SK-N-SH treated with all-trans-retinoic acid at 6 μM for 48 hours (cell line): Measurements from ENCODE around the gene RERE.
A peak's percentile ranks its signal among the peaks of the same experiment; 100 is the strongest.

ENCODE experiments used
- ATAC-seq: fragments of 200-7000 bp; cut with Tn5 transposase; 3 replicates; pipeline ENCODE4 v1.9.1; 2020; ENCODE audit warnings: mild to moderate bottlenecking, moderate library complexity
- ARNTL ChIP-seq: fragments of 450-650 bp; formaldehyde crosslinking; IDR thresholded peaks from 2 replicates; pipeline ENCODE4 v1.5.0; 2020; ENCODE audit warnings: low read depth, mild to moderate bottlenecking, moderate library complexity, borderline replicate concordance
- BACH2 ChIP-seq: fragments of 250-450 bp; sonication (Bioruptor Pico); IDR thresholded peaks from 2 replicates; pipeline ENCODE4 v1.9.0; 2021; ENCODE audit warnings: mild to moderate bottlenecking, borderline replicate concordance
- CSDC2 ChIP-seq: fragments of 250-450 bp; sonication (Bioruptor Pico); IDR thresholded peaks from 2 replicates; pipeline ENCODE4 v1.5.0; 2020; ENCODE audit warnings: mild to moderate bottlenecking, moderate library complexity
- ESRRG ChIP-seq: fragments of 250-450 bp; sonication (Bioruptor Pico); IDR thresholded peaks from 2 replicates; pipeline ENCODE4 v1.6.1; 2021; ENCODE audit warnings: mild to moderate bottlenecking
- GLIS3 ChIP-seq: fragments of 250-450 bp; sonication (Bioruptor Pico); IDR thresholded peaks from 2 replicates; pipeline ENCODE4 v1.5.0; 2020; ENCODE audit warnings: mild to moderate bottlenecking, moderate library complexity
- ISL1 ChIP-seq: fragments of 250-450 bp; sonication (Bioruptor Pico); IDR thresholded peaks from 2 replicates; pipeline ENCODE4 v2.1.2; 2022; ENCODE audit warnings: mild to moderate bottlenecking, moderate library complexity
- OSR1 ChIP-seq: fragments of 250-450 bp; sonication (Bioruptor Pico); IDR thresholded peaks from 2 replicates; pipeline ENCODE4 v1.8.0; 2022; ENCODE audit warnings: moderate library complexity, mild to moderate bottlenecking, inconsistent platforms
- PPARA ChIP-seq: fragments of 250-450 bp; sonication (Bioruptor Pico); IDR thresholded peaks from 2 replicates; pipeline ENCODE4 v1.5.0; 2020; ENCODE audit warnings: mild to moderate bottlenecking, borderline replicate concordance
- SNAI2 ChIP-seq: fragments of 250-450 bp; sonication (Bioruptor Pico); IDR thresholded peaks from 2 replicates; pipeline ENCODE4 v1.5.0; 2020; ENCODE audit warnings: mild to moderate bottlenecking, moderate library complexity
- TCF4 ChIP-seq: fragments of 250-450 bp; sonication (Bioruptor Pico); IDR thresholded peaks from 2 replicates; pipeline ENCODE4 v1.8.0; 2021; ENCODE audit warnings: mild to moderate bottlenecking, moderate library complexity, borderline replicate concordance
- ZC3H10 ChIP-seq: fragments of 250-450 bp; sonication (Bioruptor Pico); IDR thresholded peaks from 2 replicates; pipeline ENCODE4 v1.5.1; 2021; ENCODE audit warnings: mild to moderate bottlenecking, moderate library complexity
- ZFP30 ChIP-seq: fragments of 450-650 bp; formaldehyde crosslinking; IDR thresholded peaks from 2 replicates; pipeline ENCODE4 v1.5.0; 2022; ENCODE audit warnings: mild to moderate bottlenecking, moderate library complexity
- ZNF70 ChIP-seq: fragments of 450-650 bp; formaldehyde crosslinking; IDR thresholded peaks from 2 replicates; pipeline ENCODE4 v1.5.0; 2020; ENCODE audit warnings: mild to moderate bottlenecking, moderate library complexity
- ZNF8 ChIP-seq: fragments of 450-650 bp; formaldehyde crosslinking; IDR thresholded peaks from 2 replicates; pipeline ENCODE4 v1.5.0; 2020; ENCODE audit warnings: mild to moderate bottlenecking, moderate library complexity
- TF ChIP-seq, protein P1 (sequence below): fragments of 250-450 bp; sonication (Bioruptor Pico); IDR thresholded peaks from 2 replicates; pipeline ENCODE4 v1.8.0; 2020; ENCODE audit warnings: mild to moderate bottlenecking, moderate library complexity, borderline replicate concordance
- TF ChIP-seq, protein P2 (sequence below): fragments of 250-450 bp; sonication (Bioruptor Pico); IDR thresholded peaks from 2 replicates; pipeline ENCODE4 v1.5.1; 2020; ENCODE audit warnings: low read depth, mild to moderate bottlenecking, moderate library complexity
- TF ChIP-seq, protein P3 (sequence below): fragments of 250-450 bp; sonication (Bioruptor Pico); IDR thresholded peaks from 2 replicates; pipeline ENCODE4 v1.5.1; 2021; ENCODE audit warnings: mild to moderate bottlenecking, moderate library complexity
- TF ChIP-seq, protein P4 (sequence below): fragments of 250-450 bp; sonication (Bioruptor Pico); IDR thresholded peaks from 2 replicates; pipeline ENCODE4 v1.5.0; 2020; ENCODE audit warnings: mild to moderate bottlenecking, moderate library complexity

Gene RERE

DNA sequence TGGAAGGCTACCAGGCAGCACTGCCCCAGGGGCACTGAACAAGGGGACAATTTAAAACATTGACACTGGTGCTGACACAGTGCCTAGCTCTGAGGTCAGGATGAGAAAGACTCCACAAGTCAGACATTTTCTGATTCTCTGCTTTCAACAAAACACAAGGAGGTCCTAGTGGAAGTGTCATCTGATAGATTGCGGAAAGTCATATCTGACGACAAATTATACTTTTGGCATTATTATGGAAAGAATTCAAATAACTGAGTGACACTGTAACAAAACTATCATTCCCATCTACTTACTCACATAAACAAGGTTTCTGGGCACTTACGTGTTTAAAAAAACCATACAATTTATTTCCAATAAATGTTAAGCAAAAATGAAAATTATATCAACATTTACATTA lies 376.0 kb downstream of the RERE start:
- ATAC-seq: no peak
- no peak for TF ChIP-seq OSR1 (CRISPR knock-in tag)
- no peak for TF ChIP-seq ZFP30
- TF ChIP-seq, protein P1, sequence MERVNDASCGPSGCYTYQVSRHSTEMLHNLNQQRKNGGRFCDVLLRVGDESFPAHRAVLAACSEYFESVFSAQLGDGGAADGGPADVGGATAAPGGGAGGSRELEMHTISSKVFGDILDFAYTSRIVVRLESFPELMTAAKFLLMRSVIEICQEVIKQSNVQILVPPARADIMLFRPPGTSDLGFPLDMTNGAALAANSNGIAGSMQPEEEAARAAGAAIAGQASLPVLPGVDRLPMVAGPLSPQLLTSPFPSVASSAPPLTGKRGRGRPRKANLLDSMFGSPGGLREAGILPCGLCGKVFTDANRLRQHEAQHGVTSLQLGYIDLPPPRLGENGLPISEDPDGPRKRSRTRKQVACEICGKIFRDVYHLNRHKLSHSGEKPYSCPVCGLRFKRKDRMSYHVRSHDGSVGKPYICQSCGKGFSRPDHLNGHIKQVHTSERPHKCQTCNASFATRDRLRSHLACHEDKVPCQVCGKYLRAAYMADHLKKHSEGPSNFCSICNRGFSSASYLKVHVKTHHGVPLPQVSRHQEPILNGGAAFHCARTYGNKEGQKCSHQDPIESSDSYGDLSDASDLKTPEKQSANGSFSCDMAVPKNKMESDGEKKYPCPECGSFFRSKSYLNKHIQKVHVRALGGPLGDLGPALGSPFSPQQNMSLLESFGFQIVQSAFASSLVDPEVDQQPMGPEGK (CRISPR knock-in tag): no peak
- TF ChIP-seq BACH2: no peak
- TF ChIP-seq, all 23 proteins: peak for 0

DNA sequence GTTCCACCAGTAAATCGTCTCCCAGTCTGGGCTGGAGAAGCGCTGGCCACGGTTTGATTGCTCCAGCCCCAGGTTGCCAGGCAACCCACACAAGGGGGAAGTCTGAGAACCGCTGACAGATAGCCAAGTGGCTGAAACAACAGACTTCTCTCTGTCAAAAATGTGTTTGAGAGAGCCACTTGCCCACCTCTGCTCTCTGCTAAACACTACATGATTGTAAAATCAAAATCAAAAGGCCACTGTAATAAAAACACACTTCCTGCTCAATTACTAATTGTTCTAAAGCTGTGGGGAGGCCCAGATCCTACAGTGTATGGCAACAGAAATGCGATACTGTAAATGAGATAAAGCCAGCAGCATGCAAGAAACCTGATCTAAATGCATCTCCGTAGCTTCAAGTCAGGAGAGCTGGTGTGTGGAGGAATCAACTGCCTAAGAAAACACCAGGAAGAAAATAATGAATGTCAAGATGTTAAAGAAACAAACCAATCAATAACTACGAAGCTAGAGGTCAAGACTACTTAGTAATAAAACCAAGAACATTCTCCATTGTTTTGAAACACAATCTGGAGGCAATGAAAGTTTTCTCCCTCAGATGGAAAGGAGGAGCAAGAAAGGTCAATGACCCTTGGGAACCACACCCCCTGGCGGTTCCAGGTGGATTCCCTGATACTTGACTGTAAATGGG lies 378.3 kb downstream of the RERE start:
- peak; percentile 96 for ATAC-seq
- TF ChIP-seq TCF4 (CRISPR knock-in tag) (peak; percentile 41; the same call in 1 of the 2 replicates), ARNTL (CRISPR knock-in tag) (no peak)

DNA sequence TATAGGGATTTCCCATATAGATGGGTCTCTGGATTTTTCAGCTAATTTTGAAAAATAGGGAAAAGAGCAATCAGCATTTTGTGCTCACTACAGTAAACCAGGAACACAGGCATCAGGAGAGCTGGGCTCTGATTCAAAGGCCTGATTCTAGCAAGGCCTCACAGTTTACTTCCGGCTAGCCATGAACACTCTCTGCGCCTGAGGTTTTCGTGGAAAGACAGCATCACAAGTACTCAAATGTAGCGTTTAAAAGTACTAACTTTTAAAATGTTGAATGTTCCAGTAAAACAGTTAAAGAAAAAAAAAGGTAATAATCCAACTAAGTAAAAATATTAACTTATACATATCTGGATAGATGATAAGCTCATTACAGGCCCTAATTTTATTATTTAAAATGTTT lies 379.0 kb downstream of the RERE start:
- TF ChIP-seq, protein P1 (CRISPR knock-in tag): no peak
- no peak for TF ChIP-seq ISL1 (CRISPR knock-in tag)
- TF ChIP-seq, protein P2, sequence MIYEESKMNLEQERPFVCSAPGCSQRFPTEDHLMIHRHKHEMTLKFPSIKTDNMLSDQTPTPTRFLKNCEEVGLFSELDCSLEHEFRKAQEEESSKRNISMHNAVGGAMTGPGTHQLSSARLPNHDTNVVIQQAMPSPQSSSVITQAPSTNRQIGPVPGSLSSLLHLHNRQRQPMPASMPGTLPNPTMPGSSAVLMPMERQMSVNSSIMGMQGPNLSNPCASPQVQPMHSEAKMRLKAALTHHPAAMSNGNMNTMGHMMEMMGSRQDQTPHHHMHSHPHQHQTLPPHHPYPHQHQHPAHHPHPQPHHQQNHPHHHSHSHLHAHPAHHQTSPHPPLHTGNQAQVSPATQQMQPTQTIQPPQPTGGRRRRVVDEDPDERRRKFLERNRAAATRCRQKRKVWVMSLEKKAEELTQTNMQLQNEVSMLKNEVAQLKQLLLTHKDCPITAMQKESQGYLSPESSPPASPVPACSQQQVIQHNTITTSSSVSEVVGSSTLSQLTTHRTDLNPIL: no peak
- TF ChIP-seq BACH2: no peak
- no peak for TF ChIP-seq GLIS3
- no peak for TF ChIP-seq ZNF70
- TF ChIP-seq ZC3H10 (CRISPR knock-in tag): no peak
- TF ChIP-seq OSR1 (CRISPR knock-in tag): no peak
- TF ChIP-seq PPARA (CRISPR knock-in tag): no peak
- no peak for TF ChIP-seq ARNTL (CRISPR knock-in tag)
- no peak for TF ChIP-seq TCF4 (CRISPR knock-in tag)
- TF ChIP-seq ZNF8 (CRISPR knock-in tag): no peak
- TF ChIP-seq, protein P3, sequence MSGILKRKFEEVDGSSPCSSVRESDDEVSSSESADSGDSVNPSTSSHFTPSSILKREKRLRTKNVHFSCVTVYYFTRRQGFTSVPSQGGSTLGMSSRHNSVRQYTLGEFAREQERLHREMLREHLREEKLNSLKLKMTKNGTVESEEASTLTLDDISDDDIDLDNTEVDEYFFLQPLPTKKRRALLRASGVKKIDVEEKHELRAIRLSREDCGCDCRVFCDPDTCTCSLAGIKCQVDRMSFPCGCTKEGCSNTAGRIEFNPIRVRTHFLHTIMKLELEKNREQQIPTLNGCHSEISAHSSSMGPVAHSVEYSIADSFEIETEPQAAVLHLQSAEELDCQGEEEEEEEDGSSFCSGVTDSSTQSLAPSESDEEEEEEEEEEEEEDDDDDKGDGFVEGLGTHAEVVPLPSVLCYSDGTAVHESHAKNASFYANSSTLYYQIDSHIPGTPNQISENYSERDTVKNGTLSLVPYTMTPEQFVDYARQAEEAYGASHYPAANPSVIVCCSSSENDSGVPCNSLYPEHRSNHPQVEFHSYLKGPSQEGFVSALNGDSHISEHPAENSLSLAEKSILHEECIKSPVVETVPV: no peak
- TF ChIP-seq, protein P4, sequence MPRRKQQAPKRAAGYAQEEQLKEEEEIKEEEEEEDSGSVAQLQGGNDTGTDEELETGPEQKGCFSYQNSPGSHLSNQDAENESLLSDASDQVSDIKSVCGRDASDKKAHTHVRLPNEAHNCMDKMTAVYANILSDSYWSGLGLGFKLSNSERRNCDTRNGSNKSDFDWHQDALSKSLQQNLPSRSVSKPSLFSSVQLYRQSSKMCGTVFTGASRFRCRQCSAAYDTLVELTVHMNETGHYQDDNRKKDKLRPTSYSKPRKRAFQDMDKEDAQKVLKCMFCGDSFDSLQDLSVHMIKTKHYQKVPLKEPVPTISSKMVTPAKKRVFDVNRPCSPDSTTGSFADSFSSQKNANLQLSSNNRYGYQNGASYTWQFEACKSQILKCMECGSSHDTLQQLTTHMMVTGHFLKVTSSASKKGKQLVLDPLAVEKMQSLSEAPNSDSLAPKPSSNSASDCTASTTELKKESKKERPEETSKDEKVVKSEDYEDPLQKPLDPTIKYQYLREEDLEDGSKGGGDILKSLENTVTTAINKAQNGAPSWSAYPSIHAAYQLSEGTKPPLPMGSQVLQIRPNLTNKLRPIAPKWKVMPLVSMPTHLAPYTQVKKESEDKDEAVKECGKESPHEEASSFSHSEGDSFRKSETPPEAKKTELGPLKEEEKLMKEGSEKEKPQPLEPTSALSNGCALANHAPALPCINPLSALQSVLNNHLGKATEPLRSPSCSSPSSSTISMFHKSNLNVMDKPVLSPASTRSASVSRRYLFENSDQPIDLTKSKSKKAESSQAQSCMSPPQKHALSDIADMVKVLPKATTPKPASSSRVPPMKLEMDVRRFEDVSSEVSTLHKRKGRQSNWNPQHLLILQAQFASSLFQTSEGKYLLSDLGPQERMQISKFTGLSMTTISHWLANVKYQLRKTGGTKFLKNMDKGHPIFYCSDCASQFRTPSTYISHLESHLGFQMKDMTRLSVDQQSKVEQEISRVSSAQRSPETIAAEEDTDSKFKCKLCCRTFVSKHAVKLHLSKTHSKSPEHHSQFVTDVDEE (CRISPR knock-in tag): no peak
- no peak for TF ChIP-seq CSDC2 (CRISPR knock-in tag)
- no peak for TF ChIP-seq ESRRG (CRISPR knock-in tag)
- no peak for ATAC-seq

DNA sequence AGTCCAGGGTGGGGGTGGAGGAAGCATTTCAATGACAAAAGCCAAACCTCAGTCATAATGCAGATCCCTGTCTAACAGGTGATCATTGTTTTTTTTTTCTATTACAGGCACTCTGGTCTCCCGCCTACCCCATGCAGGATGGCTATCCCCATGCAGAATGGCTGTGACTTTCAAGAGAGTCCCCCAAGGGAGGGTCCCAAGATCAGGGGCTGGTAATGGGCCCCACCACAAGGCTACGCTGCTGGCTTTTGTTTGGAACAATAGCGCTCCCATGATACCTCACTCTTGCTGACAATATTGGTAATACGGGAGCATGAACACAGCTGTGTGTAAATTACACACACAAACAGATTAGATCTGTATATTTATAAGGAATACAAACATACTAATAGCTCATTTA lies 380.1 kb downstream of the RERE start:
- no peak for TF ChIP-seq SNAI2 (CRISPR knock-in tag)
- TF ChIP-seq TCF4 (CRISPR knock-in tag): no peak
- TF ChIP-seq, all 23 proteins: peak for 0
- no peak for ATAC-seq
